ENCODE data around the gene DUSP8. TPM values are rescaled to one million over a fixed set of nuclear protein-coding genes. Genes with fewer than 3 reads are reported as not detected.

The DUSP8 gene
- total and polyA plus RNA-seq, 2 donors (not counting 1 experiment from before 2014, with no cell fraction given): 4.3 to 7.2 TPM

GRCh38 chr11:1561266-1561665 is 10.8 kb downstream of the DUSP8 start:
- no peak overlapping the region for H3K27ac ChIP-seq (ENCODE audit: low read length in 2 of 2)
- peak; percentile 17 for DNase-seq
- 95% methylated on average over 17 of the region's 17 CpGs for WGBS (ENCODE audit: insufficient coverage)
- no peak for ATAC-seq (ENCODE audit: low read depth)
- peaks cover 0 to 18% (median 0%) of the 10 kb centered on the region in 4 experiments for H3K27me3 ChIP-seq (replicated peaks in 1 of 4; ENCODE audit: control extremely low read depth in 1 of 4, control insufficient read depth in 3 of 4, insufficient read depth in 4 of 4, low read length in 3 of 4)
- ChIA-PET CTCF (no interaction called here), POLR2A (no interaction called here)
- H3K79me2 ChIP-seq (ENCODE audit: control insufficient read depth, insufficient read depth, low read length): no peaks in the 10 kb centered on the region
- Mint-ChIP-seq H3K27me3 (peaks cover 10% of the 10 kb centered on the region), H3K4me3 (no peak overlapping the region), H3K9me3 (ENCODE audit: insufficient read depth) (no peaks in the 10 kb centered on the region), H3K27ac (no peak overlapping the region), H3K4me1 (peaks cover 7% of the 10 kb centered on the region)
- TF ChIP-seq EZH2 (IDR thresholded peaks at IDR 0.05; ENCODE audit: borderline replicate concordance, insufficient read depth, low read depth, low read length, poor library complexity, severe bottlenecking) (no peak), CTCF (IDR thresholded peaks at IDR 0.05) (no peak)
- intact Hi-C loops (cut with micrococcal nuclease): no loop called here
- H2AFZ ChIP-seq (ENCODE audit: insufficient read depth, low read depth, low read length, poor library complexity, severe bottlenecking): no peak overlapping the region
- no peak overlapping the region for H3K9ac ChIP-seq (ENCODE audit: low read length)
- no peaks in the 10 kb centered on the region for H3K36me3 ChIP-seq (replicated peaks in 1 of 2; ENCODE audit: control extremely low read depth in 1 of 2, control insufficient read depth in 1 of 2, extremely low read depth in 1 of 2, insufficient read depth in 2 of 2, low read length in 1 of 2)
- no peak overlapping the region for H3K4me2 ChIP-seq (replicated peaks; ENCODE audit: low read depth, low read length, poor library complexity, severe bottlenecking)
- peaks cover 0 to 10% of the 10 kb centered on the region in 2 donors for H3K4me1 ChIP-seq (ENCODE audit: control insufficient read depth in 2 of 2, insufficient read depth in 2 of 2, low read length in 2 of 2)
- no peaks in the 10 kb centered on the region for H4K20me1 ChIP-seq (ENCODE audit: control insufficient read depth, insufficient read depth, low read length, poor library complexity, severe bottlenecking)
- no peak overlapping the region for H3K4me3 ChIP-seq (ENCODE audit: control extremely low read depth in 1 of 5, extremely low read depth in 1 of 5, insufficient read depth in 1 of 5, low read depth in 2 of 5, low read length in 4 of 5)
- H3K9me3 ChIP-seq (ENCODE audit: control extremely low read depth in 1 of 3, control insufficient read depth in 2 of 3, insufficient read depth in 1 of 3, low read length in 2 of 3): peaks cover 0 to 9% (median 0%) of the 10 kb centered on the region in 3 donors

GRCh38 chr11:1560649-1561251 is 11.3 kb downstream of the DUSP8 start:
- no peaks in the 10 kb centered on the region for H3K79me2 ChIP-seq (ENCODE audit: control insufficient read depth, insufficient read depth, low read length)
- ChIA-PET CTCF (interaction anchor here (1.5 kb wide), 1 partner anchor 14 kb away, joined by 3 read pairs; no protein-coding TSS in a partner anchor), POLR2A (no interaction called here)
- no peaks in the 10 kb centered on the region for H3K9me3 Mint-ChIP-seq (ENCODE audit: insufficient read depth)
- peaks cover 0 to 10% of the 10 kb centered on the region in 2 donors for H3K4me1 ChIP-seq (ENCODE audit: control insufficient read depth in 2 of 2, insufficient read depth in 2 of 2, low read length in 2 of 2)
- DNase-seq (peak; percentile 16), ATAC-seq (ENCODE audit: low read depth) (no peak)
- H3K36me3 ChIP-seq (replicated peaks in 1 of 2; ENCODE audit: control extremely low read depth in 1 of 2, control insufficient read depth in 1 of 2, extremely low read depth in 1 of 2, insufficient read depth in 2 of 2, low read length in 1 of 2): no peaks in the 10 kb centered on the region
- peaks cover 10% of the 10 kb centered on the region for H3K27me3 Mint-ChIP-seq
- H3K4me3 ChIP-seq (ENCODE audit: control extremely low read depth in 1 of 5, extremely low read depth in 1 of 5, insufficient read depth in 1 of 5, low read depth in 2 of 5, low read length in 4 of 5): no peak overlapping the region
- H3K9me3 ChIP-seq (ENCODE audit: control extremely low read depth in 1 of 3, control insufficient read depth in 2 of 3, insufficient read depth in 1 of 3, low read length in 2 of 3): peaks cover 0 to 10% (median 0%) of the 10 kb centered on the region in 3 donors
- WGBS (ENCODE audit: insufficient coverage): 86% methylated on average over 5 of the region's 8 CpGs
- no peak overlapping the region for H3K4me2 ChIP-seq (replicated peaks; ENCODE audit: low read depth, low read length, poor library complexity, severe bottlenecking)
- intact Hi-C loops (cut with micrococcal nuclease): no loop called here
- no peak overlapping the region for H2AFZ ChIP-seq (ENCODE audit: insufficient read depth, low read depth, low read length, poor library complexity, severe bottlenecking)
- H3K4me1 Mint-ChIP-seq: peaks cover 7% of the 10 kb centered on the region
- no peak overlapping the region for H3K27ac Mint-ChIP-seq
- no peak for TF ChIP-seq EZH2 (IDR thresholded peaks at IDR 0.05; ENCODE audit: borderline replicate concordance, insufficient read depth, low read depth, low read length, poor library complexity, severe bottlenecking)
- H3K9ac ChIP-seq (ENCODE audit: low read length): no peak overlapping the region
- no peak overlapping the region for H3K27ac ChIP-seq (ENCODE audit: low read length in 2 of 2)
- peaks cover 0 to 14% (median 3%) of the 10 kb centered on the region in 4 experiments for H3K27me3 ChIP-seq (replicated peaks in 1 of 4; ENCODE audit: control extremely low read depth in 1 of 4, control insufficient read depth in 3 of 4, insufficient read depth in 4 of 4, low read length in 3 of 4)
- no peaks in the 10 kb centered on the region for H4K20me1 ChIP-seq (ENCODE audit: control insufficient read depth, insufficient read depth, low read length, poor library complexity, severe bottlenecking)
- no peak overlapping the region for H3K4me3 Mint-ChIP-seq

All from B cell (primary cell).